HepG2 (cell line): ENCODE results near the gene TBC1D21. TPM values are rescaled to one million over a fixed set of nuclear protein-coding genes. Genes with fewer than 3 reads are reported as not detected.

Source experiments
- ATAC-seq: fragments of 200-7000 bp; cut with Tn5 transposase; 3 replicates; pipeline ENCODE4 v1.9.1; 2020; ENCODE audit warnings: mild to moderate bottlenecking, moderate library complexity
- BruUV-seq: library from RNA; stranded (reverse); fragments of 400-500 nt; replicated peaks from 2 replicates; lab custom pipeline; 2021; lab: Mats Ljungman, UMichigan
- CTCF ChIA-PET: fragments of 300-600 bp; formaldehyde crosslinking; extraction: SDS; loops from one replicate; lab custom pipeline; 2021; ENCODE audit warnings: low total read pairs, inconsistent platforms, low intra/inter-chr PET ratio; lab: Yijun Ruan, JAX
- POLR2A ChIA-PET: fragments of 350-600 bp; sonication (Branson Sonifier 250); formaldehyde crosslinking; loops from one replicate; lab custom pipeline; 2020; ENCODE audit warnings: antibody characterized with exemption, inconsistent platforms; lab: Yijun Ruan, JAX
- DNase-seq: peaks from one replicate; pipeline ENCODE4 v3.0.0-alpha.2; 2015; ENCODE audit warnings: low spot score
- FAIRE-seq: peaks from 3 replicates; lab custom pipeline; 2011; peaks lifted over from hg19 to GRCh38; lab: Jason Lieb, UNC
- H2AFZ ChIP-seq: one replicate; pipeline ENCODE4 v1.6.1; 2011; ENCODE audit warnings: low read length, inconsistent platforms
- H3K27ac ChIP-seq: fragments of 300-600 bp; 3 replicates; pipeline ENCODE4 v1.8.0; 2011; ENCODE audit warnings: mixed run types, mild to moderate bottlenecking, mixed read lengths, low read length, inconsistent platforms; ENCODE audit not compliant: insufficient read depth; ENCODE audit errors: extremely low read length
- H3K27me3 ChIP-seq, 2 experiments: fragments of 200-600 bp in 1 of 2; 2 replicates in 1 of 2; 3 replicates in 1 of 2; pipeline versions ENCODE4 v1.6.0 to v1.8.0; 2011; ENCODE audit warnings: low read length in 2 of 2, mild to moderate bottlenecking in 2 of 2, moderate library complexity in 2 of 2, inconsistent platforms in 1 of 2; ENCODE audit not compliant: insufficient read depth in 2 of 2, control insufficient read depth in 1 of 2
- H3K36me3 ChIP-seq, 2 experiments: fragments of 200-600 bp in 1 of 2; replicated peaks in 1 of 2; 2 replicates in 1 of 2; 3 replicates in 1 of 2; pipeline versions ENCODE4 v1.5.1 to v1.8.0; 2011; ENCODE audit warnings: low read length in 2 of 2, inconsistent platforms in 1 of 2; ENCODE audit not compliant: insufficient read depth in 2 of 2, control insufficient read depth in 1 of 2
- H3K4me1 ChIP-seq: 2 replicates; pipeline ENCODE4 v1.5.1; 2012; ENCODE audit warnings: low read length, inconsistent platforms; ENCODE audit not compliant: insufficient read depth
- H3K4me2 ChIP-seq: 2 replicates; pipeline ENCODE4 v1.6.0; 2011; ENCODE audit warnings: low read depth, low read length, inconsistent platforms
- H3K4me3 ChIP-seq, 3 experiments: fragments of 200-600 bp in 1 of 3; sonication (generic), shearing (Covaris generic) in 1 of 3; replicated peaks in 1 of 3; 2 replicates each; pipeline ENCODE4 v1.5.1; 2011 to 2016; ENCODE audit warnings: low read length in 3 of 3, inconsistent platforms in 2 of 3, low read depth in 2 of 3, mild to moderate bottlenecking in 2 of 3, control low read depth in 1 of 3, mixed read lengths in 1 of 3; ENCODE audit not compliant: insufficient read depth in 1 of 3
- H3K79me2 ChIP-seq: one replicate; pipeline ENCODE4 v1.6.1; 2011; ENCODE audit warnings: low read length, inconsistent platforms; ENCODE audit not compliant: insufficient read depth
- H3K9ac ChIP-seq: 2 replicates; pipeline ENCODE4 v1.6.0; 2011; ENCODE audit warnings: mild to moderate bottlenecking, low read depth, low read length, inconsistent platforms; ENCODE audit not compliant: insufficient read depth
- H3K9me3 ChIP-seq: 2 replicates; pipeline ENCODE4 v1.5.1; 2012; ENCODE audit warnings: mild to moderate bottlenecking, low read length
- H4K20me1 ChIP-seq: 2 replicates; pipeline ENCODE4 v1.6.0; 2011; ENCODE audit warnings: inconsistent platforms, mild to moderate bottlenecking, low read length, moderate library complexity; ENCODE audit not compliant: insufficient read depth
- DPF2 ChIP-seq: sonication (generic); formaldehyde crosslinking; IDR thresholded peaks from 2 replicates; pipeline ENCODE4 v1.4.0; 2020; ENCODE audit warnings: mild to moderate bottlenecking, low read depth, missing genetic modification reagents, borderline replicate concordance
- HDAC6 ChIP-seq: fragments of 200-600 bp; sonication (generic); IDR thresholded peaks from 2 replicates; pipeline ENCODE4 v1.7.0; 2017; ENCODE audit warnings: mild to moderate bottlenecking, antibody characterized with exemption, low read length, low read depth
- HES4 ChIP-seq: sonication (generic); formaldehyde crosslinking; IDR thresholded peaks from 2 replicates; pipeline ENCODE4 v1.9.0; 2021; ENCODE audit warnings: mild to moderate bottlenecking, missing genetic modification reagents, borderline replicate concordance
- KAT8 ChIP-seq: IDR thresholded peaks from 2 replicates; pipeline ENCODE4 v1.6.1; 2016; ENCODE audit warnings: missing genetic modification reagents, missing compliant biosample characterization
- MAFF ChIP-seq: IDR thresholded peaks from 2 replicates; pipeline ENCODE4 v1.6.1; 2011; ENCODE audit warnings: low read depth, low read length, improper control_type of control experiment
- MIER3 ChIP-seq: IDR thresholded peaks from 2 replicates; pipeline ENCODE4 v1.6.1; 2016; ENCODE audit warnings: missing compliant biosample characterization, borderline replicate concordance
- TRIM24 ChIP-seq: sonication (generic); formaldehyde crosslinking; IDR thresholded peaks from 2 replicates; pipeline ENCODE4 v1.8.0; 2022; ENCODE audit warnings: mild to moderate bottlenecking, missing genetic modification reagents
- ZFP36 ChIP-seq: fragments of 150-350 bp; IDR thresholded peaks from 2 replicates; pipeline ENCODE4 v1.6.1; 2018; ENCODE audit warnings: borderline replicate concordance, low read length, low read depth; ENCODE audit not compliant: partially characterized antibody
- ZNF441 ChIP-seq: sonication (generic); formaldehyde crosslinking; IDR thresholded peaks from 2 replicates; pipeline ENCODE4 v1.7.0; 2021; ENCODE audit warnings: missing genetic modification reagents, borderline replicate concordance
- ZNF558 ChIP-seq: sonication (generic); formaldehyde crosslinking; IDR thresholded peaks from 2 replicates; pipeline ENCODE4 v1.9.0; 2022; ENCODE audit warnings: mild to moderate bottlenecking, missing genetic modification reagents, borderline replicate concordance
- ZNF75D ChIP-seq: sonication (generic); formaldehyde crosslinking; IDR thresholded peaks from 2 replicates; pipeline ENCODE4 v1.8.1; 2023; ENCODE audit warnings: missing genetic modification reagents, mild to moderate bottlenecking, borderline replicate concordance
- ZNF782 ChIP-seq: sonication (generic); formaldehyde crosslinking; IDR thresholded peaks from 2 replicates; pipeline ENCODE4 v1.4.0; 2020; ENCODE audit warnings: missing genetic modification reagents, mild to moderate bottlenecking, borderline replicate concordance
- ZSCAN12 ChIP-seq: sonication (generic); formaldehyde crosslinking; IDR thresholded peaks from 2 replicates; pipeline ENCODE4 v1.9.0; 2021; ENCODE audit warnings: mild to moderate bottlenecking, missing genetic modification reagents
- WGBS: methylation state at CpG from one replicate; pipeline ENCODE4 v1.1.6; 2017; ENCODE audit warnings: low lambda C conversion rate; 5-methylcytosine and 5-hydroxymethylcytosine counted together
- in situ Hi-C: cut with HindIII; loops from 2 replicates; pipeline ENCODE4 v1.10.0; 2017; ENCODE audit warnings: low pct_unique_long_range_greater_than_20kb; ENCODE audit not compliant: extremely low pct_ligation_motif_present
- intact Hi-C: fragments of 100-400 bp; cut with micrococcal nuclease; formaldehyde crosslinking; loops from one replicate; pipeline ENCODE4 v1.10.0; 2022; ENCODE audit not compliant: unreplicated experiment
- polyA plus RNA-seq, 8 experiments: library from polyadenylated mRNA; depleted of rRNA in 3 of 8; stranded (reverse) in 7 of 8; unstranded in 1 of 8; fragments of >200 nt; fragmentation: Illumina TruSeq in 4 of 8; extraction: Trizol in 4 of 8; gene quantifications; 2 replicates each; pipeline versions ENCODE4 v1.2.1 to v1.2.3, GENCODE V29; 2011 to 2016; ENCODE audit warnings: low read depth in 4 of 8, missing spikeins in 1 of 8, mixed read lengths in 1 of 8; ENCODE audit not compliant: insufficient read depth in 1 of 8
- total RNA-seq, 5 experiments: library from RNA; depleted of rRNA; stranded (reverse); fragments of >200 nt; fragmentation: Illumina TruSeq; extraction: Trizol; gene quantifications; 2 replicates each; pipeline ENCODE4 v1.2.3, GENCODE V29; 2016; ENCODE audit warnings: low read depth in 1 of 5
- TF ChIP-seq, protein P1 (sequence below): sonication (generic); formaldehyde crosslinking; IDR thresholded peaks from 2 replicates; pipeline ENCODE4 v1.9.0; 2022; ENCODE audit warnings: missing genetic modification reagents, mild to moderate bottlenecking, borderline replicate concordance
- TF ChIP-seq, protein P2 (sequence below): sonication (generic); formaldehyde crosslinking; IDR thresholded peaks from 2 replicates; pipeline ENCODE4 v1.5.0; 2020; ENCODE audit warnings: missing genetic modification reagents
- TF ChIP-seq, protein P3 (sequence below): sonication (generic); formaldehyde crosslinking; IDR thresholded peaks from 2 replicates; pipeline ENCODE4 v1.5.1; 2020; ENCODE audit warnings: missing genetic modification reagents, mild to moderate bottlenecking, borderline replicate concordance
- TF ChIP-seq, protein P4 (sequence below): sonication (generic); formaldehyde crosslinking; conservative IDR thresholded peaks from 2 replicates; pipeline ENCODE4 v1.8.1; 2023; ENCODE audit warnings: missing genetic modification reagents

The TBC1D21 gene
- total and polyA plus RNA-seq, 2 of the 13 experiments (the other 11 are each of a cell fraction or from before 2014, with no cell fraction given) = not detected

DNA sequence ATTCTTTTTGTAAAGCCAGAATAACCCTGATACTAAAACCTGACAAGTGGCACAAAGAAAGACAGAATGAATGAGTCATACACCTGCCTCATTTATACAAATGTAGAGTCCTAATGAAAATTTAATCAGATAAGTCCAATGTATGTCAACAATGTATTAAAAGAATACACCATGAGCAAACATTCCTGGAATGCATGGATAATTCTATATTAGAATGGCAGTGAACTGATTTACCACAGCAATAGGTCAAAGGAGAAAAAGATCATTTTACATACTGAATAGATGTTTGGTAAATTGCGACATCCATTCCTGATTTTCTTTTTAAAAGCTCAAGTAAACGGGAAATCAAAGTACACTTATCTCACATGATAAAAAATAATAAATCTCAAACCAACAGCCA lies 41.7 kb downstream of the TBC1D21 start:
- WGBS = 19% methylated on average over 2 of the region's 2 CpGs

More for the DNA sequence above, 41.7 kb downstream of the TBC1D21 start:
- H3K9me3 ChIP-seq = no peaks in the 10 kb centered on the region; the same call in 1 of the 2 replicates
- no peaks in the 10 kb centered on the region for H3K4me1 ChIP-seq
- intact Hi-C loops = no loop called here
- no peak for FAIRE-seq
- no peak for ATAC-seq
- no peak for DNase-seq
- no peak overlapping the region for H3K27ac ChIP-seq
- no peaks in the 10 kb centered on the region for H4K20me1 ChIP-seq
- H3K79me2 ChIP-seq = no peaks in the 10 kb centered on the region
- H2AFZ ChIP-seq = no peak overlapping the region
- ChIA-PET CTCF (no interaction called here), POLR2A (no interaction called here)
- H3K4me3 ChIP-seq = no peak overlapping the region
- H3K36me3 ChIP-seq = no peaks in the 10 kb centered on the region
- in situ Hi-C loops = no loop called here
- H3K4me2 ChIP-seq = no peak overlapping the region
- TF ChIP-seq MAFF (no peak), HES4 (CRISPR knock-in tag) (no peak), HDAC6 (no peak), ZSCAN12 (CRISPR knock-in tag) (no peak), ZNF441 (CRISPR knock-in tag) (no peak), ZNF558 (CRISPR knock-in tag) (no peak), ZFP36 (no peak), ZNF782 (CRISPR knock-in tag) (no peak), TRIM24 (CRISPR knock-in tag) (no peak), MIER3 (no peak), KAT8 (CRISPR knock-in tag) (no peak), ZNF75D (CRISPR knock-in tag) (no peak), DPF2 (CRISPR knock-in tag) (no peak)
- TF ChIP-seq, protein P1, sequence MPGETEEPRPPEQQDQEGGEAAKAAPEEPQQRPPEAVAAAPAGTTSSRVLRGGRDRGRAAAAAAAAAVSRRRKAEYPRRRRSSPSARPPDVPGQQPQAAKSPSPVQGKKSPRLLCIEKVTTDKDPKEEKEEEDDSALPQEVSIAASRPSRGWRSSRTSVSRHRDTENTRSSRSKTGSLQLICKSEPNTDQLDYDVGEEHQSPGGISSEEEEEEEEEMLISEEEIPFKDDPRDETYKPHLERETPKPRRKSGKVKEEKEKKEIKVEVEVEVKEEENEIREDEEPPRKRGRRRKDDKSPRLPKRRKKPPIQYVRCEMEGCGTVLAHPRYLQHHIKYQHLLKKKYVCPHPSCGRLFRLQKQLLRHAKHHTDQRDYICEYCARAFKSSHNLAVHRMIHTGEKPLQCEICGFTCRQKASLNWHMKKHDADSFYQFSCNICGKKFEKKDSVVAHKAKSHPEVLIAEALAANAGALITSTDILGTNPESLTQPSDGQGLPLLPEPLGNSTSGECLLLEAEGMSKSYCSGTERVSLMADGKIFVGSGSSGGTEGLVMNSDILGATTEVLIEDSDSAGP (CRISPR knock-in tag) = no peak
- TF ChIP-seq, protein P2, sequence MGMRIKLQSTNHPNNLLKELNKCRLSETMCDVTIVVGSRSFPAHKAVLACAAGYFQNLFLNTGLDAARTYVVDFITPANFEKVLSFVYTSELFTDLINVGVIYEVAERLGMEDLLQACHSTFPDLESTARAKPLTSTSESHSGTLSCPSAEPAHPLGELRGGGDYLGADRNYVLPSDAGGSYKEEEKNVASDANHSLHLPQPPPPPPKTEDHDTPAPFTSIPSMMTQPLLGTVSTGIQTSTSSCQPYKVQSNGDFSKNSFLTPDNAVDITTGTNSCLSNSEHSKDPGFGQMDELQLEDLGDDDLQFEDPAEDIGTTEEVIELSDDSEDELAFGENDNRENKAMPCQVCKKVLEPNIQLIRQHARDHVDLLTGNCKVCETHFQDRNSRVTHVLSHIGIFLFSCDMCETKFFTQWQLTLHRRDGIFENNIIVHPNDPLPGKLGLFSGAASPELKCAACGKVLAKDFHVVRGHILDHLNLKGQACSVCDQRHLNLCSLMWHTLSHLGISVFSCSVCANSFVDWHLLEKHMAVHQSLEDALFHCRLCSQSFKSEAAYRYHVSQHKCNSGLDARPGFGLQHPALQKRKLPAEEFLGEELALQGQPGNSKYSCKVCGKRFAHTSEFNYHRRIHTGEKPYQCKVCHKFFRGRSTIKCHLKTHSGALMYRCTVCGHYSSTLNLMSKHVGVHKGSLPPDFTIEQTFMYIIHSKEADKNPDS (CRISPR knock-in tag) = no peak
- TF ChIP-seq, protein P3, sequence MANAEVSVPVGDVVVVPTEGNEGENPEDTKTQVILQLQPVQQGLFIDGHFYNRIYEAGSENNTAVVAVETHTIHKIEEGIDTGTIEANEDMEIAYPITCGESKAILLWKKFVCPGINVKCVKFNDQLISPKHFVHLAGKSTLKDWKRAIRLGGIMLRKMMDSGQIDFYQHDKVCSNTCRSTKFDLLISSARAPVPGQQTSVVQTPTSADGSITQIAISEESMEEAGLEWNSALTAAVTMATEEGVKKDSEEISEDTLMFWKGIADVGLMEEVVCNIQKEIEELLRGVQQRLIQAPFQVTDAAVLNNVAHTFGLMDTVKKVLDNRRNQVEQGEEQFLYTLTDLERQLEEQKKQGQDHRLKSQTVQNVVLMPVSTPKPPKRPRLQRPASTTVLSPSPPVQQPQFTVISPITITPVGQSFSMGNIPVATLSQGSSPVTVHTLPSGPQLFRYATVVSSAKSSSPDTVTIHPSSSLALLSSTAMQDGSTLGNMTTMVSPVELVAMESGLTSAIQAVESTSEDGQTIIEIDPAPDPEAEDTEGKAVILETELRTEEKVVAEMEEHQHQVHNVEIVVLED = no peak
- TF ChIP-seq, protein P4, sequence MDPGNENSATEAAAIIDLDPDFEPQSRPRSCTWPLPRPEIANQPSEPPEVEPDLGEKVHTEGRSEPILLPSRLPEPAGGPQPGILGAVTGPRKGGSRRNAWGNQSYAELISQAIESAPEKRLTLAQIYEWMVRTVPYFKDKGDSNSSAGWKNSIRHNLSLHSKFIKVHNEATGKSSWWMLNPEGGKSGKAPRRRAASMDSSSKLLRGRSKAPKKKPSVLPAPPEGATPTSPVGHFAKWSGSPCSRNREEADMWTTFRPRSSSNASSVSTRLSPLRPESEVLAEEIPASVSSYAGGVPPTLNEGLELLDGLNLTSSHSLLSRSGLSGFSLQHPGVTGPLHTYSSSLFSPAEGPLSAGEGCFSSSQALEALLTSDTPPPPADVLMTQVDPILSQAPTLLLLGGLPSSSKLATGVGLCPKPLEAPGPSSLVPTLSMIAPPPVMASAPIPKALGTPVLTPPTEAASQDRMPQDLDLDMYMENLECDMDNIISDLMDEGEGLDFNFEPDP (CRISPR knock-in tag) = no peak
- H3K27me3 ChIP-seq = peaks cover 0 to 4% of the 10 kb centered on the region in 2 experiments; a peak in 1 of 5 replicates
- no TSS peak for BruUV-seq
- no peak overlapping the region for H3K9ac ChIP-seq
